ENCODE measurements around the gene RAB43.
A peak's percentile ranks its signal among the peaks of the same experiment; 100 is the strongest.

RAB43 gene

DNA sequence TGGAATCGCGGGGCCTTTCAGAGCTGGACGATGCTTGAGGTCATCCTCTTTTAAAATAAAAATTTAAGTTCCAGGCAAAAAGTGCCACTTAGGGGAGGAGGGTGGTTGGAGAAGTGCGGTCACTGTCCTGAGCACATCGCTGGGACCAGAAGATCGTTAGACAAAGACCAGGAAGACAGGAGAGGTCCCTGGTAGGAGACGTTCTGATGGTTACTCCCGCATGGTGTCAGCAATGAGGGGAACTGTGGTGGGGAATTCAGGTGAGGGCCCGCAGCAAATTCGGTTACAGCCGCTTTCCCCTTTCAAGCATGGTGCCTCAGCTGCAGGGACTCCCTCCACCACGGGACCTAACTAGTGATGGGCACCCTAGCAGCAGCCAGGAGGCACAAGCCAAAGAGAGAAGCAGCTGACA lies 40.3 kb upstream of the RAB43 start:
- no peaks in the 10 kb centered on the region for H3K4me1 ChIP-seq (ENCODE audit: control insufficient read depth, insufficient read depth, low read length)
- H3K4me3 ChIP-seq (ENCODE audit: low read depth, low read length): peak overlapping the region; percentile 78
- peaks cover 18 to 40% of the 10 kb centered on the region in 2 experiments for H3K36me3 ChIP-seq (ENCODE audit: control insufficient read depth in 2 of 2, insufficient read depth in 1 of 2, low read length in 2 of 2)
- no peaks in the 10 kb centered on the region for H3K9me3 ChIP-seq (ENCODE audit: control insufficient read depth, insufficient read depth, low read depth, low read length)
- ChIA-PET POLR2A (interaction anchor here (0.6 to 1.9 kb wide), 12 partner anchors 13 to 233 kb away, joined by 3 to 5 read pairs (median 4); partner anchors contain the start of genes COPG1 and RAB43), CTCF (interaction anchor here (0.7 to 3.3 kb wide), 9 partner anchors 8 to 678 kb away, joined by 3 to 32 read pairs (median 4); no protein-coding TSS in a partner anchor)
- H3K27ac ChIP-seq (ENCODE audit: extremely low read depth, low read depth, low read length): peak overlapping the region; percentile 84
- no peak for TF ChIP-seq ZNF2 (tag by site-specific recombination; IDR thresholded peaks at IDR 0.05)
- TF ChIP-seq, protein P1, sequence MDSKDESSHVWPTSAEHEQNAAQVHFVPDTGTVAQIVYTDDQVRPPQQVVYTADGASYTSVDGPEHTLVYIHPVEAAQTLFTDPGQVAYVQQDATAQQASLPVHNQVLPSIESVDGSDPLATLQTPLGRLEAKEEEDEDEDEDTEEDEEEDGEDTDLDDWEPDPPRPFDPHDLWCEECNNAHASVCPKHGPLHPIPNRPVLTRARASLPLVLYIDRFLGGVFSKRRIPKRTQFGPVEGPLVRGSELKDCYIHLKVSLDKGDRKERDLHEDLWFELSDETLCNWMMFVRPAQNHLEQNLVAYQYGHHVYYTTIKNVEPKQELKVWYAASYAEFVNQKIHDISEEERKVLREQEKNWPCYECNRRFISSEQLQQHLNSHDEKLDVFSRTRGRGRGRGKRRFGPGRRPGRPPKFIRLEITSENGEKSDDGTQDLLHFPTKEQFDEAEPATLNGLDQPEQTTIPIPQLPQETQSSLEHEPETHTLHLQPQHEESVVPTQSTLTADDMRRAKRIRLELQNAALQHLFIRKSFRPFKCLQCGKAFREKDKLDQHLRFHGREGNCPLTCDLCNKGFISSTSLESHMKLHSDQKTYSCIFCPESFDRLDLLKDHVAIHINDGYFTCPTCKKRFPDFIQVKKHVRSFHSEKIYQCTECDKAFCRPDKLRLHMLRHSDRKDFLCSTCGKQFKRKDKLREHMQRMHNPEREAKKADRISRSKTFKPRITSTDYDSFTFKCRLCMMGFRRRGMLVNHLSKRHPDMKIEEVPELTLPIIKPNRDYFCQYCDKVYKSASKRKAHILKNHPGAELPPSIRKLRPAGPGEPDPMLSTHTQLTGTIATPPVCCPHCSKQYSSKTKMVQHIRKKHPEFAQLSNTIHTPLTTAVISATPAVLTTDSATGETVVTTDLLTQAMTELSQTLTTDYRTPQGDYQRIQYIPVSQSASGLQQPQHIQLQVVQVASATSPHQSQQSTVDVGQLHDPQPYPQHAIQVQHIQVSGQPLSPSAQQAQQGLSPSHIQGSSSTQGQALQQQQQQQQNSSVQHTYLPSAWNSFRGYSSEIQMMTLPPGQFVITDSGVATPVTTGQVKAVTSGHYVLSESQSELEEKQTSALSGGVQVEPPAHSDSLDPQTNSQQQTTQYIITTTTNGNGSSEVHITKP (tag by site-specific recombination; IDR thresholded peaks at IDR 0.05): peak; percentile 82
- TF ChIP-seq, protein P2, sequence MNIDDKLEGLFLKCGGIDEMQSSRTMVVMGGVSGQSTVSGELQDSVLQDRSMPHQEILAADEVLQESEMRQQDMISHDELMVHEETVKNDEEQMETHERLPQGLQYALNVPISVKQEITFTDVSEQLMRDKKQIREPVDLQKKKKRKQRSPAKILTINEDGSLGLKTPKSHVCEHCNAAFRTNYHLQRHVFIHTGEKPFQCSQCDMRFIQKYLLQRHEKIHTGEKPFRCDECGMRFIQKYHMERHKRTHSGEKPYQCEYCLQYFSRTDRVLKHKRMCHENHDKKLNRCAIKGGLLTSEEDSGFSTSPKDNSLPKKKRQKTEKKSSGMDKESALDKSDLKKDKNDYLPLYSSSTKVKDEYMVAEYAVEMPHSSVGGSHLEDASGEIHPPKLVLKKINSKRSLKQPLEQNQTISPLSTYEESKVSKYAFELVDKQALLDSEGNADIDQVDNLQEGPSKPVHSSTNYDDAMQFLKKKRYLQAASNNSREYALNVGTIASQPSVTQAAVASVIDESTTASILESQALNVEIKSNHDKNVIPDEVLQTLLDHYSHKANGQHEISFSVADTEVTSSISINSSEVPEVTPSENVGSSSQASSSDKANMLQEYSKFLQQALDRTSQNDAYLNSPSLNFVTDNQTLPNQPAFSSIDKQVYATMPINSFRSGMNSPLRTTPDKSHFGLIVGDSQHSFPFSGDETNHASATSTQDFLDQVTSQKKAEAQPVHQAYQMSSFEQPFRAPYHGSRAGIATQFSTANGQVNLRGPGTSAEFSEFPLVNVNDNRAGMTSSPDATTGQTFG (tag by site-specific recombination; IDR thresholded peaks at IDR 0.05; ENCODE audit: borderline replicate concordance): no peak
- no peak for TF ChIP-seq ZNF121 (tag by site-specific recombination; IDR thresholded peaks at IDR 0.05)
- TF ChIP-seq ZNF585B (tag by site-specific recombination; IDR thresholded peaks at IDR 0.05): no peak
- no peak for TF ChIP-seq ZNF37A (tag by site-specific recombination; IDR thresholded peaks at IDR 0.05)
- TF ChIP-seq ZFHX2 (tag by site-specific recombination; conservative IDR thresholded peaks at IDR 0.05): no peak
- TF ChIP-seq ZNF777 (tag by site-specific recombination; IDR thresholded peaks at IDR 0.05; ENCODE audit: borderline replicate concordance): no peak
- TF ChIP-seq, protein P3, sequence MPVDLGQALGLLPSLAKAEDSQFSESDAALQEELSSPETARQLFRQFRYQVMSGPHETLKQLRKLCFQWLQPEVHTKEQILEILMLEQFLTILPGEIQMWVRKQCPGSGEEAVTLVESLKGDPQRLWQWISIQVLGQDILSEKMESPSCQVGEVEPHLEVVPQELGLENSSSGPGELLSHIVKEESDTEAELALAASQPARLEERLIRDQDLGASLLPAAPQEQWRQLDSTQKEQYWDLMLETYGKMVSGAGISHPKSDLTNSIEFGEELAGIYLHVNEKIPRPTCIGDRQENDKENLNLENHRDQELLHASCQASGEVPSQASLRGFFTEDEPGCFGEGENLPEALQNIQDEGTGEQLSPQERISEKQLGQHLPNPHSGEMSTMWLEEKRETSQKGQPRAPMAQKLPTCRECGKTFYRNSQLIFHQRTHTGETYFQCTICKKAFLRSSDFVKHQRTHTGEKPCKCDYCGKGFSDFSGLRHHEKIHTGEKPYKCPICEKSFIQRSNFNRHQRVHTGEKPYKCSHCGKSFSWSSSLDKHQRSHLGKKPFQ (tag by site-specific recombination; IDR thresholded peaks at IDR 0.05): no peak
- TF ChIP-seq ZXDB (tag by site-specific recombination; IDR thresholded peaks at IDR 0.05): no peak
- peak; percentile 55 for TF ChIP-seq ZBTB48 (tag by site-specific recombination; IDR thresholded peaks at IDR 0.05)
- no peak for TF ChIP-seq ZNF473 (tag by site-specific recombination; IDR thresholded peaks at IDR 0.05)
- no peak for TF ChIP-seq ZIC2 (tag by site-specific recombination; IDR thresholded peaks at IDR 0.05)

DNA sequence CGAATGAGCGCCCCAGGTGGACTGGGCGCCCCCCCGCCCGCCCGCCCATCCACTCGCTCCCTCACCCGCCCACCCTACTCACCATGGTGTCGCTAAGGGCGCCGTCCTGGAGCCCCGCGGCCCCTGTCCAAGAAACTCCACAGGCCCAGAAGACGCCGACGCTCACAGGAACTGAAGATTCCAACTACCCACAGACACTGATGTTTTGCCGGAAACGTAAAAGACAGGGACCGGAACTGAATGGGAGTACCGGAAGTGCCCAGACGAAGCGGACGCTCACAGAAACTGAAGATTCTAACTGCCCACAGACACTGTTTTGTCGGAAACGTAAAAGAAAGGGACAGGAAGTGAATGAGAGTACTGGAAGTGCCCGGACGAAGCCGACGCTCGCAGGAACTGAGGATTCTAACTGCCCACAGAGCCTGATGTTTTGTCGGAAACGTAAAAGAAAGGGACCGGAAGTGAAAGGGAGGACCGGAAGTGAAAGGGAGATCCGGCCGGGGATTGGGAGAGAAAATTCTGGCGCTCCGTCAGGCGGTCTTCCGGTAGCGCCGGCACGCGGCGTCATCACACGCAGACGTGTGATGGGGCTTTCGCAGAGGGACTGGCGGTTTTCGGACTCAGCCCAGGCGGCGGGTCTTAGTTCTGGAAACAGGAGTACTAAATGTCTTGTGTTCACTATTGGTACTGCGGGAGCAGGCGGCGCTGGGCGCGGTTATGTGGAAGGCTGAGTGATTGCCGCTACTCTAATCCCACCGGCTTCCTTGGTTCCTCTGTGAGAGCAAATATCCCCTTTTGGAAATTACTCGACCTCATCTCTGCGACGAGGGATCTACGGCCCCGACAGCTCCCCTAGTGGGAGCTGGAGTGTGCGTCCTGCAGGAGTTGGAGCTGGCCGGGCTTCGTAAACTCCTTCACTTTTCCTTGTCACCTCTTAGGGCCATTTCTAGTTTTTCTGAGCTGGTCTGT lies 39.6 kb upstream of the RAB43 start, which contains the start of gene ISY1:
Gene ISY1 (minus strand): TSS at position 173 of the 969 bp plus-strand sequence. CDS start 88 bp downstream, at position 85.
- H3K9me3 ChIP-seq (ENCODE audit: control insufficient read depth, insufficient read depth, low read depth, low read length): no peaks in the 10 kb centered on the region
- CTCF ChIA-PET: interaction anchor here (0.7 to 3.3 kb wide), 10 partner anchors 9 to 678 kb away, joined by 3 to 32 read pairs (median 4); no protein-coding TSS in a partner anchor
- peaks cover 15 to 40% of the 10 kb centered on the region in 2 experiments for H3K36me3 ChIP-seq (ENCODE audit: control insufficient read depth in 2 of 2, insufficient read depth in 1 of 2, low read length in 2 of 2)
- peak within 1 kb of the TSS; percentile 78 for H3K4me3 ChIP-seq (ENCODE audit: low read depth, low read length)
- POLR2A ChIA-PET: interaction anchor here (0.6 to 1.9 kb wide), 13 partner anchors 14 to 234 kb away, joined by 3 to 5 read pairs (median 4); partner anchors contain the start of genes COPG1 and RAB43
- H3K27ac ChIP-seq (ENCODE audit: extremely low read depth, low read depth, low read length): peak within 1 kb of the TSS; percentile 84
- no peaks in the 10 kb centered on the region for H3K4me1 ChIP-seq (ENCODE audit: control insufficient read depth, insufficient read depth, low read length)
- TF ChIP-seq SP7 (tag by site-specific recombination; IDR thresholded peaks at IDR 0.05) (peak; percentile 87), ZNF549 (tag by site-specific recombination; IDR thresholded peaks at IDR 0.05) (no peak), ZNF501 (tag by site-specific recombination; IDR thresholded peaks at IDR 0.05) (peak; percentile 91; the same call in 1 of the 2 replicates), ZNF571 (tag by site-specific recombination; IDR thresholded peaks at IDR 0.05) (no peak), ZNF701 (tag by site-specific recombination; IDR thresholded peaks at IDR 0.05) (no peak), SCRT2 (tag by site-specific recombination; IDR thresholded peaks at IDR 0.05) (peak; percentile 27; the same call in 1 of the 2 replicates), ZNF654 (tag by site-specific recombination; IDR thresholded peaks at IDR 0.05; ENCODE audit: low read depth) (no peak), ZIC2 (tag by site-specific recombination; IDR thresholded peaks at IDR 0.05) (no peak), OSR2 (tag by site-specific recombination; IDR thresholded peaks at IDR 0.05) (no peak)
- TF ChIP-seq, protein P4, sequence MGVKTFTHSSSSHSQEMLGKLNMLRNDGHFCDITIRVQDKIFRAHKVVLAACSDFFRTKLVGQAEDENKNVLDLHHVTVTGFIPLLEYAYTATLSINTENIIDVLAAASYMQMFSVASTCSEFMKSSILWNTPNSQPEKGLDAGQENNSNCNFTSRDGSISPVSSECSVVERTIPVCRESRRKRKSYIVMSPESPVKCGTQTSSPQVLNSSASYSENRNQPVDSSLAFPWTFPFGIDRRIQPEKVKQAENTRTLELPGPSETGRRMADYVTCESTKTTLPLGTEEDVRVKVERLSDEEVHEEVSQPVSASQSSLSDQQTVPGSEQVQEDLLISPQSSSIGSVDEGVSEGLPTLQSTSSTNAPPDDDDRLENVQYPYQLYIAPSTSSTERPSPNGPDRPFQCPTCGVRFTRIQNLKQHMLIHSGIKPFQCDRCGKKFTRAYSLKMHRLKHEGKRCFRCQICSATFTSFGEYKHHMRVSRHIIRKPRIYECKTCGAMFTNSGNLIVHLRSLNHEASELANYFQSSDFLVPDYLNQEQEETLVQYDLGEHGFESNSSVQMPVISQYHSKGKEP (tag by site-specific recombination; IDR thresholded peaks at IDR 0.05): no peak
- TF ChIP-seq, protein P5, sequence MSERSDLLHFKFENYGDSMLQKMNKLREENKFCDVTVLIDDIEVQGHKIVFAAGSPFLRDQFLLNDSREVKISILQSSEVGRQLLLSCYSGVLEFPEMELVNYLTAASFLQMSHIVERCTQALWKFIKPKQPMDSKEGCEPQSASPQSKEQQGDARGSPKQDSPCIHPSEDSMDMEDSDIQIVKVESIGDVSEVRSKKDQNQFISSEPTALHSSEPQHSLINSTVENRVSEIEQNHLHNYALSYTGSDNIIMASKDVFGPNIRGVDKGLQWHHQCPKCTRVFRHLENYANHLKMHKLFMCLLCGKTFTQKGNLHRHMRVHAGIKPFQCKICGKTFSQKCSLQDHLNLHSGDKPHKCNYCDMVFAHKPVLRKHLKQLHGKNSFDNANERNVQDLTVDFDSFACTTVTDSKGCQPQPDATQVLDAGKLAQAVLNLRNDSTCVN (tag by site-specific recombination; optimal IDR thresholded peaks at IDR 0.05): peak; percentile 36
